ENCODE results near the gene TREML4. TPM values are rescaled to one million over a fixed set of nuclear protein-coding genes. Genes with fewer than 3 reads are reported as not detected.

TREML4 gene
- total RNA-seq, 1 experiment from 2014 or later, result not detected

GRCh38 chr6:41201764-41202173 is 26.4 kb upstream of the TREML4 start:
- H3K27me3 ChIP-seq (replicated peaks; ENCODE audit: control insufficient read depth, insufficient read depth, low read length), result no peaks in the 10 kb centered on the region; the same call in none of the 2 replicates
- Mint-ChIP-seq H3K36me3 (ENCODE audit: insufficient read depth, unreplicated experiment) (no peaks in the 10 kb centered on the region), H3K27ac (ENCODE audit: unreplicated experiment) (no peak overlapping the region), H3K9me3 (ENCODE audit: unreplicated experiment) (no peaks in the 10 kb centered on the region), H3K27me3 (ENCODE audit: insufficient read depth, unreplicated experiment) (peaks cover 22% of the 10 kb centered on the region), H3K4me3 (ENCODE audit: unreplicated experiment) (no peak overlapping the region), H3K4me1 (ENCODE audit: low read depth, unreplicated experiment) (no peaks in the 10 kb centered on the region)
- no peak for TF ChIP-seq CTCF (IDR thresholded peaks at IDR 0.05; ENCODE audit: insufficient read depth in 1 of 2, low read depth in 1 of 2, low read length in 1 of 2, severe bottlenecking in 1 of 2, unreplicated experiment in 1 of 2)
- ChIA-PET CTCF (no interaction called here), POLR2A (no interaction called here)
- no peaks in the 10 kb centered on the region for H3K4me1 ChIP-seq
- no TSS peak for BruUV-seq (replicated peaks)
- H3K4me3 ChIP-seq (ENCODE audit: low read depth, low read length), result no peak overlapping the region
- H3K9me3 ChIP-seq, result no peaks in the 10 kb centered on the region
- H3K36me3 ChIP-seq (ENCODE audit: control insufficient read depth, insufficient read depth, low read length), result no peaks in the 10 kb centered on the region
- intact Hi-C loops (cut with micrococcal nuclease; ENCODE audit: unreplicated experiment), result no loop called here
- DNase-seq, result no peak

GRCh38 chr6:41204156-41204555 is 24.0 kb upstream of the TREML4 start:
- H3K9me3 ChIP-seq, result no peaks in the 10 kb centered on the region
- no peak overlapping the region for H3K4me3 ChIP-seq (ENCODE audit: low read depth, low read length)
- H3K4me1 ChIP-seq, result no peaks in the 10 kb centered on the region
- ChIA-PET POLR2A (no interaction called here), CTCF (no interaction called here)
- Mint-ChIP-seq H3K27me3 (ENCODE audit: insufficient read depth, unreplicated experiment) (peaks cover 22% of the 10 kb centered on the region), H3K36me3 (ENCODE audit: insufficient read depth, unreplicated experiment) (no peaks in the 10 kb centered on the region), H3K27ac (ENCODE audit: unreplicated experiment) (no peak overlapping the region), H3K4me3 (ENCODE audit: unreplicated experiment) (no peak overlapping the region), H3K4me1 (ENCODE audit: low read depth, unreplicated experiment) (no peaks in the 10 kb centered on the region), H3K9me3 (ENCODE audit: unreplicated experiment) (no peaks in the 10 kb centered on the region)
- no peak for TF ChIP-seq CTCF (IDR thresholded peaks at IDR 0.05; ENCODE audit: insufficient read depth in 1 of 2, low read depth in 1 of 2, low read length in 1 of 2, severe bottlenecking in 1 of 2, unreplicated experiment in 1 of 2)
- H3K27me3 ChIP-seq (replicated peaks; ENCODE audit: control insufficient read depth, insufficient read depth, low read length), result no peaks in the 10 kb centered on the region; the same call in 1 of the 2 replicates
- no peaks in the 10 kb centered on the region for H3K36me3 ChIP-seq (ENCODE audit: control insufficient read depth, insufficient read depth, low read length)
- BruUV-seq (replicated peaks), result no TSS peak
- intact Hi-C loops (cut with micrococcal nuclease; ENCODE audit: unreplicated experiment), result no loop called here
- DNase-seq, result no peak

GRCh38 chr6:41208439-41209106 is 19.6 kb upstream of the TREML4 start:
- Histone ChIP-seq H3K27me3 (replicated peaks; ENCODE audit: control insufficient read depth, insufficient read depth, low read length) (no peaks in the 10 kb centered on the region; the same call in 1 of the 2 replicates), H3K9me3 (no peaks in the 10 kb centered on the region), H3K36me3 (ENCODE audit: control insufficient read depth, insufficient read depth, low read length) (no peaks in the 10 kb centered on the region), H3K4me1 (no peaks in the 10 kb centered on the region), H3K4me3 (ENCODE audit: low read depth, low read length) (no peak overlapping the region)
- ChIA-PET CTCF (no interaction called here), POLR2A (no interaction called here)
- DNase-seq, result no peak
- no peak for TF ChIP-seq CTCF (IDR thresholded peaks at IDR 0.05; ENCODE audit: insufficient read depth in 1 of 2, low read depth in 1 of 2, low read length in 1 of 2, severe bottlenecking in 1 of 2, unreplicated experiment in 1 of 2)
- H3K4me1 Mint-ChIP-seq (ENCODE audit: low read depth, unreplicated experiment), result peaks cover 6% of the 10 kb centered on the region
- BruUV-seq (replicated peaks), result no TSS peak
- no peak overlapping the region for H3K27ac Mint-ChIP-seq (ENCODE audit: unreplicated experiment)
- H3K9me3 Mint-ChIP-seq (ENCODE audit: unreplicated experiment), result no peaks in the 10 kb centered on the region
- no peak overlapping the region for H3K4me3 Mint-ChIP-seq (ENCODE audit: unreplicated experiment)
- intact Hi-C loops (cut with micrococcal nuclease; ENCODE audit: unreplicated experiment), result no loop called here
- H3K36me3 Mint-ChIP-seq (ENCODE audit: insufficient read depth, unreplicated experiment), result no peaks in the 10 kb centered on the region
- H3K27me3 Mint-ChIP-seq (ENCODE audit: insufficient read depth, unreplicated experiment), result peaks cover 18% of the 10 kb centered on the region
